GM18858 (cell line): Measurements from ENCODE around the gene MIAT.

Source experiments
- ATAC-seq: cut with Tn5 transposase; IDR thresholded peaks from one replicate; pipeline ENCODE4 v1.9.1; 2021; ENCODE audit not compliant: unreplicated experiment

MIAT gene

GRCh38 chr22:26631282-26631681 lies 26.1 kb upstream of the MIAT start:
- no peak for ATAC-seq

GRCh38 chr22:26632422-26633155 lies 24.8 kb upstream of the MIAT start:
- no peak for ATAC-seq

- no peak for ATAC-seq
Measured at GRCh38 chr22:26634189-26634588, 23.2 kb upstream of the MIAT start.

- no peak for ATAC-seq
Measured at GRCh38 chr22:26635117-26635516, 22.3 kb upstream of the MIAT start.

GRCh38 chr22:26636296-26636695 lies 21.1 kb upstream of the MIAT start:
- no peak for ATAC-seq

GRCh38 chr22:26642465-26643417 lies 14.6 kb upstream of the MIAT start:
- ATAC-seq, result no peak

GRCh38 chr22:26643418-26644100 lies 13.8 kb upstream of the MIAT start:
- no peak for ATAC-seq

- ATAC-seq, result no peak
Measured at GRCh38 chr22:26646158-26646557, 11.2 kb upstream of the MIAT start.

GRCh38 chr22:26648011-26648497 lies 9.3 kb upstream of the MIAT start:
- ATAC-seq, result no peak

GRCh38 chr22:26648528-26649388 lies 8.6 kb upstream of the MIAT start:
- ATAC-seq, result no peak

GRCh38 chr22:26650722-26651421 lies 6.5 kb upstream of the MIAT start:
- no peak for ATAC-seq

- ATAC-seq, result no peak
Measured at GRCh38 chr22:26651815-26652214, 5.6 kb upstream of the MIAT start.

- no peak for ATAC-seq
Measured at GRCh38 chr22:26658161-26658560, 773 bp downstream of the MIAT start.

GRCh38 chr22:26658671-26659478 lies 1.5 kb downstream of the MIAT start:
- ATAC-seq, result no peak

GRCh38 chr22:26660356-26660755 lies 3.0 kb downstream of the MIAT start:
- ATAC-seq, result no peak

- ATAC-seq, result no peak
Measured at GRCh38 chr22:26660961-26661578, 3.7 kb downstream of the MIAT start.

- ATAC-seq, result no peak
Measured at GRCh38 chr22:26662160-26662559, 4.8 kb downstream of the MIAT start.

GRCh38 chr22:26663374-26663923 lies 6.1 kb downstream of the MIAT start:
- ATAC-seq, result no peak
